ENCODE measurements around the gene TTF2. TPM values are rescaled to one million over a fixed set of nuclear protein-coding genes. Genes with fewer than 3 reads are reported as not detected.

Gene TTF2
- total RNA-seq, 6 experiments from 2014 or later, result 2.3 to 6.0 (median 4.3) TPM

- intact Hi-C loops (cut with DNase I), result no loop called here
- peaks cover 0 to 13% (median 0%) of the 10 kb centered on the region in 4 donors for H3K4me1 ChIP-seq
- peaks cover 0 to 3% (median 0%) of the 10 kb centered on the region in 4 donors for H3K36me3 ChIP-seq
- ATAC-seq (no peak), DNase-seq (no peak)
- H3K27ac ChIP-seq, result peak overlapping the region in 1 of 3 donors; percentile 37
- WGBS (ENCODE audit: insufficient coverage, low coverage, low lambda C conversion rate, missing lambda C conversion rate), result 47% methylated on average over 4 of the region's 4 CpGs
- H3K9me3 ChIP-seq, result no peaks in the 10 kb centered on the region
- TF ChIP-seq CTCF (IDR thresholded peaks at IDR 0.05) (no peak), POLR2A (IDR thresholded peaks at IDR 0.05) (no peak)
- peak overlapping the region in 2 of 3 donors; percentile 72 to 86 for H3K4me3 ChIP-seq
- H3K27me3 ChIP-seq, result no peaks in the 10 kb centered on the region
Observed at GRCh38 chr1:117058810-117059209, 1.3 kb upstream of the TTF2 start.

- H3K36me3 ChIP-seq, result peaks cover 0 to 3% (median 0%) of the 10 kb centered on the region in 4 donors
- no peak for TF ChIP-seq POLR2A (IDR thresholded peaks at IDR 0.05)
- TF ChIP-seq CTCF (IDR thresholded peaks at IDR 0.05), result no peak
- H3K4me3 ChIP-seq, result peak overlapping the region; percentile 71 to 86 (median 72)
- intact Hi-C loops (cut with DNase I), result no loop called here
- peak; percentile 46 to 57 (median 55) for ATAC-seq
- peak overlapping the region in 1 of 3 donors; percentile 37 for H3K27ac ChIP-seq
- H3K27me3 ChIP-seq, result no peaks in the 10 kb centered on the region
- WGBS (ENCODE audit: insufficient coverage, low coverage, low lambda C conversion rate, missing lambda C conversion rate), result under 1% methylated on average over 13 of the region's 18 CpGs
- H3K9me3 ChIP-seq, result no peaks in the 10 kb centered on the region
- H3K4me1 ChIP-seq, result peaks cover 0 to 13% (median 0%) of the 10 kb centered on the region in 4 donors
- peak; percentile 63 to 75 (median 67) for DNase-seq
Observed at GRCh38 chr1:117059334-117059677, 820 bp upstream of the TTF2 start.

GRCh38 chr1:117060441-117061317, 553 bp downstream of the TTF2 start:
- Histone ChIP-seq H3K27ac (peak overlapping the region; percentile 6 to 31 (median 26)), H3K4me1 (peaks cover 0 to 13% (median 0%) of the 10 kb centered on the region in 4 donors), H3K9me3 (no peaks in the 10 kb centered on the region), H3K36me3 (peaks cover 0 to 3% (median 0%) of the 10 kb centered on the region in 4 donors), H3K4me3 (peak overlapping the region; percentile 71 to 86 (median 72)), H3K27me3 (no peaks in the 10 kb centered on the region)
- ATAC-seq (peak; percentile 45 to 57 (median 54)), DNase-seq (peak in 2 of 3 donors; percentile 47 to 65)
- WGBS (ENCODE audit: insufficient coverage, low coverage, low lambda C conversion rate, missing lambda C conversion rate), result 27% methylated on average over 37 of the region's 42 CpGs
- TF ChIP-seq CTCF (IDR thresholded peaks at IDR 0.05) (no peak), POLR2A (IDR thresholded peaks at IDR 0.05) (no peak)
- intact Hi-C loops (cut with DNase I), result no loop called here

GRCh38 chr1:117061986-117062415, 1.9 kb downstream of the TTF2 start:
- Histone ChIP-seq H3K4me3 (no peak overlapping the region), H3K27ac (no peak overlapping the region), H3K4me1 (peaks cover 0 to 13% (median 0%) of the 10 kb centered on the region in 4 donors), H3K36me3 (peaks cover 0 to 3% (median 0%) of the 10 kb centered on the region in 4 donors), H3K27me3 (no peaks in the 10 kb centered on the region), H3K9me3 (no peaks in the 10 kb centered on the region)
- no peak for TF ChIP-seq CTCF (IDR thresholded peaks at IDR 0.05)
- TF ChIP-seq POLR2A (IDR thresholded peaks at IDR 0.05), result no peak
- no peak for ATAC-seq
- intact Hi-C loops (cut with DNase I), result no loop called here
- WGBS (ENCODE audit: insufficient coverage, low coverage, low lambda C conversion rate, missing lambda C conversion rate), result 80% methylated on average over 2 of the region's 2 CpGs
- no peak for DNase-seq
